ENCODE data around the gene MACROD2.

The MACROD2 gene

DNA sequence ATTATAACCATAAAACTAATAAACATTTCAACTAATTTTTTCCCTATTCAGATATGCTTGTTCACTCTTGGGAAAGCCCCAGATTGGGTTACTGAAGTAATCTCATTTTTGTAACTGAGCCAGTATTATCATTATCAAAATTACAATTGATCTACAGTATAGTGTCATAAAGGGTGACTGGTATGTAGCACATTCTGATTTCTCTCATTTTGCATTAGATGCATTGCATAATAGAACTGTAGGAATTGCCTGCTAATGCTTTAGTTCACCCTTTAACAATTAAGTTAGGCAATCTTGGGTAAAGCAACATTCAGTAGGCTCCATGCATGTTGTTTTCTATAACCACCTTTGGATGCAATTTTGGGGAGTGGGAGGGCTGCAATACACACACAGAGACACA lies 492.9 kb downstream of the MACROD2 start:
- no peak for DNase-seq

GRCh38 chr20:14488756-14489479 lies 493.6 kb downstream of the MACROD2 start:
- no peak for DNase-seq

- no peak for DNase-seq
Measured at GRCh38 chr20:14489544-14489943, 494.2 kb downstream of the MACROD2 start.

DNA sequence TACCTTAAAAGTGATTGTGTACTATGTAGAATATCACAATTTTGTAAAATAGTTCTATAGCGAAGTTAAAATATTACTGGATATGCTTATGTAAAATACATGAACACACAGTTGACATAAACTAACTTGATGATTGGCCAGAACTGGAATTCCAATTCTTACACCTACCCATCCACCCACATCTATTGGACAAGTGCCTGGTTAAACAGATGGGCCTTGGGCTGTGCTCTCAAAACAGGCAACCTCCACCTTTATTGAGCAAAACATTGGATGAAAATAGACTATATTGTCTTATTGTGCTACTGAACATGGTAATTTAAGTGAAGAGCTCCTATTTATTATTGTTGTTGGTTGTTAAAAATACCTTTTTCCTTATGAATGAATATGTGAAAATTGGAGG lies 496.1 kb downstream of the MACROD2 start:
- no peak for DNase-seq

DNA sequence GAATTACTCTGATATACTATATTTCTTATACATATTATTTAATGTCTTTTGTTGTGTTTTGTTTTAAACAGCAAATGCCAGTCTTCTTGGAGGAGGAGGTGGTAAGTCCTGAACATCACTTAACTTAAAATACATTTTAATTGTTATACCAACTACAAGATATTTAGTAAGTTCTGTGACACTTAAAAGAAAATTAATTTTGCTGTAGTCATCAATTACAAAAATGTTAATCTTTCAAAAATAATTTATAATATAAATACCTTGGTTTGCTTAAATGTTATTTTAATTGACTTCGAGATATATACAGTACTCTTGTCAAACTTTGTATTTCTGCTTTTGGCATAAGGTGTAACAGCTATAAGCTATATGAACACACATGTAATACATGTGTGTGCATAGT lies 498.1 kb downstream of the MACROD2 start:
- no peak for DNase-seq

DNA sequence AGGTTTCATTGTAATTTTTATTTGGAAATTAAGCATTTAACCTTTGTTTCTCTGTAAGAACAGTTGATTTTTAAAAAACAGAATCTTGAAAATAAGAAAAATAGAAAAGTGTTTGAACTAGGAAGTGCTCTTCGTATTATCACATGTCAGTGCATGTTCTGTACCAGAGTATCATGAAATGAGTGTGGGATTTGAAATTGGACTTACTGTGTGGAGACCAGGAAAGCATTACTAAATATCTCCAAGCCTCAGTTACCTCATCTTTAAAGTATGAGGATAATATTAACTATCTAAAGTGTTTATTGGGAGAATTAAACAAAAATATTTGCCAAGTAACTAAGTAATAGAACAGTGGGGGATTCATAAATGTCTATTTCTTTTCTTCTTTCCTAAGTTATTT lies 499.0 kb downstream of the MACROD2 start:
- DNase-seq, result no peak

DNA sequence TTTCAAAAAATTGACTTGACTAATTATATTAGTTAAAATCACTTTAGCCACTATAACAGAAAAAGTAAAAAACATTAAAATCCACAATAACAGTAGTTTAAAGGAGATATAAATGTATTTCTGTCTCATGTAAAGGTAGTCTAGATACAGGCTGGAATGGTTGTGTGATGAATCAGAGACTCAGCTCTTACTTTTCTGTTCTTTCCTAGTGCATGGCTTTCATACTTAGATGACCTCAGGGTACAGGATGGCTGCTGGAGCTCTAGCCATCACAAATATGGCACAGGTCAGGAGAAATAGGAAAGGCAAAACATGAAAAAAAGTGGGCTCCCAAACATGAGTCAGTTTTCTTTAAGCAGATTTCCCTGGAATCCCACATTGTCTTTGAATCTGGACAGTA lies 499.8 kb downstream of the MACROD2 start:
- no peak for DNase-seq

GRCh38 chr20:14497004-14497403 lies 501.7 kb downstream of the MACROD2 start:
- DNase-seq, result no peak

DNA sequence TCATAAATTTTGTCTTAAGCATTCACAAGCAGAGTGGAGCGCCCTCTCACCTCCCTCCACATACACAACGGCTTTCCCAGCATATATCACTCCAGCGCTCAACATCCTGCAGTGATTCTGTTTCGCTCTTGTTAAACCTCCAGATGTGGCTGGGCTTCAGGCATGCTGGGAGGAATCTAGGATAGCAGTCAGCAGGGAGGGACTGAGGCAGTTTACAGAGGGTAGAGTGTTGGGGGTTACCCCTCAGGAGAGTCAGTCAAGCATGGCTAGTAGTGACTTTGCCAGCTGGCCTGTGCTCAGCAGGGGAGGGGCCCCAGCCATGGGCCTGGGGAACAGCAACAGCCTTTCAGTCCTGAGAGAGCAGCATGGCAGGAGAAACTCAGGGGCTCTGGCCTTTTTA lies 503.5 kb downstream of the MACROD2 start:
- peak; percentile 27 for DNase-seq

- DNase-seq, result peak; percentile 5
Measured at GRCh38 chr20:14505476-14505875, 510.2 kb downstream of the MACROD2 start.

GRCh38 chr20:14507711-14508110 lies 512.4 kb downstream of the MACROD2 start:
- no peak for DNase-seq

DNA sequence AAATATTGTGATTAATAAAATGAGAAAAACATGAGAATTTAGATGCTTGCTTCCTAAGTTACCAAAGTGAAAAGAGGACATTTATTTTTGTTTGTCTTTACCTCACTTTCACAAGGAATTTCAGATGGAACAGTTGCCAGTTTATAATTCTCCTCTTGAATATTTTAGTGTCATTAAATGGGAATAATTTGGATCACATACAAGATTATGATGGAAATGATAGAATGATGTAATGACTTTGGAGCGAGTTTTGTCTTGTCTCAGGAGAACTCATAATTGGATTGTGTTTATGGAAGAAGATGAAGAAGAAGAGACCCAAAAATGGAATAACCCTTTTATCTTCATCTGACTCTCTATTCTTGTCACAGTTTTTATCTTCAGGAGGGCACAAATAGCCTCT lies 515.0 kb downstream of the MACROD2 start:
- no peak for DNase-seq

DNA sequence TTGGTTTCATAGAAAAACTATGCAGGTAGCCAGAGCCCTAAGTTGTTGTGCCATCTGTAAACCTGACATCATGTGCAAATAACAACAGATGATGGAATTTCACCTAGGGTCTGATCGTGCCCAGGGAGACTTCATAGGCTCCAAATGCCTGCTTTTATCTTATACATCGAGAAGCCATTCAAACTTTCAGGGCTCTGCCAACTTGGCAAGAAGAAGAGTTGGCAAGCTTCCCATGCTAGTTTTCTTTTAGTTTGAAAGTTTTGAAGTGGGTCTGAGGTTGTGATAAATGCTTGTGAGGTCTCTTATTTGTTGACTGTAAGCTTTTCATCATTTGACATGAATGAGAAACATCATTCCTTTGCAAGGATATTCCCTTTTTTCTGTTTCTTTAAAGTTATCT lies 517.5 kb downstream of the MACROD2 start:
- no peak for DNase-seq

- no peak for DNase-seq
Measured at GRCh38 chr20:14518648-14519047, 523.3 kb downstream of the MACROD2 start.

GRCh38 chr20:14521016-14521415 lies 525.7 kb downstream of the MACROD2 start:
- DNase-seq, result no peak

DNA sequence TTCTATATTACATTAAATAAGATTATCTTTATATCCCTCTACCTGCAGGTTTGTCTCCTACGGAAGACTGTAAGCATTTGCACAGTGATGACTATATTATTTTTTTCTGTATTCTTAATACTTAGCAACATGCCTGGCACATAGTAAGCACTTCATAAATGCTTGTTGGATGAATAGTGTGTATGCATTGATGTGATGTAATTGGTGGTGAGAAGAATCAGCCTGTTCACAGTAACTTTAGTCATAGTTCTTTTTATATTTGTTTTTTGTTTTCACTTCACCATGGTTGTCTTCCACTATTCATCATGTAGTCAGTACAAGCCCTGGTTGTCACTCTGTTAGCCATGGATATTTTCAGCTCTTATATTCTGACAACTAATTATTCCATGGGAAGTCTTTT lies 526.1 kb downstream of the MACROD2 start:
- no peak for DNase-seq

DNA sequence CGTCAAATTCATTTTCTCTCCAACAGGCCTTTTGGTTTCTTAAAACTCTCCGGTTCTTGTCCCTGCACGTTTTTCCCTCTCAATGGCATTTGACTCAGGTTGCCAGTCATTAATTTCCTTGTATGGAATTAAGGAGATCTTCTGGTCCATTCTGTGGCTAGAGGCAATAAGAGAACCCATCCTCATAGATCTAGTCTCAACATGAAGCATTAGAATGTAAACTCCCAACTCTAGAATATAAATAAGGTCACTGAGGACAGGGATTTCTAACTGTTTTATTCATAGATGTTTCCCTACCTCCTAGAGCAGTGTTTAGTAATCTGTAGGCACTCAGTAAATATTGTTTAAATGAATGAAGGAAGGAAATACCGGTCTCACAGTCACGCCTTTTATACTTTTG lies 527.3 kb downstream of the MACROD2 start:
- no peak for DNase-seq

- no peak for DNase-seq
Measured at GRCh38 chr20:14523090-14523489, 527.8 kb downstream of the MACROD2 start.

DNA sequence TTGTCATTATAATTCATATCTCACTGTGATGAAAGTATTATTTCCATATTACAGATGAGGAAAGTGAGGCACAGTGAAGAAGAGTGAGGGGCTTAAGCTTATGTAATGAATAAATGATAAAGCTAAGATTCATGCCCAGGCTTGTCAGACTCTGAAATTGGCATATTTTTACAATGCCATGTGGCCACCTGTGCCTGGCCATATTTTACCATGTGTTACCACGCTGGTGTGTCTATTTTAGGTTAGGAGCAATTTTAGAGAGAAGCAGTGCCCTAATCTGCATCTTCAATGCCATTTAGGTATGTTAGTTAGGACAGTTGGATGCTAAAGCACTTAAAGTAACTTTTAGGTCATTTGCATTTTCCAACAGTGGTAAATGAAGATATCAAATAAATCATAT lies 530.1 kb downstream of the MACROD2 start:
- no peak for DNase-seq

DNA sequence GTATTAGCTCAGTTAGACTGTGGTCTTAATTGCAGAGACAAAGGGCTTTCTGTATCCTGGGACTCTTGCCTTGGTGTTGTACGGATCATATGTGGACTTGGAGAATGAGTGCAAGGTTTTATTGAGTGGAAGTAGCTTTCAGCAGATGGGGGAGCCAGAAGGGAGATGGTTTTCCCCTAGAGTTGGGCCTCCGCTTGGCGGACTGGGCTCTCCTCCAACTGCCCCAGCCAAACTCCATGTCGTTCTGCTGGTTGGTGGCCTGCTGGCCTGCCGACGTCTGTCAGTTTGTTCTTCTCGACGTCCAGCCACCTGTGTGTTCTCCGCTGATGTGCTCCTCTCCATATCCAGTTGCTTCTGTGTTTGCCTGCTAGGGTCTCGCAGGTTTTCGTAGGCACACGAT lies 531.6 kb downstream of the MACROD2 start:
- no peak for DNase-seq

- no peak for DNase-seq
Measured at GRCh38 chr20:14531786-14532185, 536.5 kb downstream of the MACROD2 start.

- DNase-seq, result no peak
Measured at GRCh38 chr20:14536738-14537137, 541.4 kb downstream of the MACROD2 start.

DNA sequence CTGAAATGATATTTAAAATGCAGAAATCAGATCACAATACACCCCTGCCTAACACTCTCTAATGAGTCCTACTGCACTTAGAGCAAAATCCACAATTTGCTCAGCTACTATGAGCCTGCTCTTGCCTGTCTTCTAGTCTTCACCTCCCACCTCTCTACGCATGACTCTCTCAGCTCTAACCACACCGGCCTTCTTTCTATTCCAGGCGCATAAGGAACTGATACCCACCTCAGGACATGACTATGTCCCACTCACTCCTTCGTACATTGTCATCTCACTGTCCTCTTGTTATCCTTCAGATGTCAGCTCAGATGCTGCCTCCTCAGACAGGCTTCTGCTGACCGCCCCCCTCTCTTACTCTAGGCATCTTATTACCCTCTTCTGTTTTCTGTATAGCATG lies 543.1 kb downstream of the MACROD2 start:
- no peak for DNase-seq

- DNase-seq, result no peak
Measured at GRCh38 chr20:14543040-14543439, 547.7 kb downstream of the MACROD2 start.

- DNase-seq, result no peak
Measured at GRCh38 chr20:14544688-14545087, 549.4 kb downstream of the MACROD2 start.

All from midbrain (tissue), 1 donor.